BLaER1 treated with 17β-estradiol and CSF1 and Interleukin-3, amounts not matched to agents 10 nM and 100 nM (cell line): ENCODE data around the gene PIAS1.
"Not testable (repeated sequence)": the region's sequence is repeated elsewhere in the genome, so short reads cannot be mapped to it uniquely, and the experiment has no call there.

Experiments used
- H3K27ac ChIP-seq, 11 experiments: shearing (Covaris generic); formaldehyde crosslinking; 2 replicates each; pipeline ENCODE4 v1.8.1; 2022
- H3K27me3 ChIP-seq, 11 experiments: shearing (Covaris generic); formaldehyde crosslinking; 2 replicates each; pipeline ENCODE4 v1.8.1; 2022
- H3K36me3 ChIP-seq, 11 experiments: shearing (Covaris generic); formaldehyde crosslinking; 2 replicates each; pipeline ENCODE4 v1.8.1; 2022
- H3K4me1 ChIP-seq, 10 experiments: shearing (Covaris generic); formaldehyde crosslinking; 2 replicates each; pipeline ENCODE4 v1.8.1; 2022
- H3K4me2 ChIP-seq, 11 experiments: shearing (Covaris generic); formaldehyde crosslinking; 2 replicates each; pipeline ENCODE4 v1.8.1; 2022
- H3K4me3 ChIP-seq, 10 experiments: shearing (Covaris generic); formaldehyde crosslinking; 2 replicates each; pipeline ENCODE4 v1.8.1; 2022
- H3K9ac ChIP-seq, 11 experiments: shearing (Covaris generic); formaldehyde crosslinking; 2 replicates each; pipeline ENCODE4 v1.8.1; 2022
- H3K9me3 ChIP-seq, 11 experiments: shearing (Covaris generic); formaldehyde crosslinking; replicated peaks in 1 of 11; 2 replicates each; pipeline ENCODE4 v1.8.1; 2022
- H4K20me1 ChIP-seq, 11 experiments: shearing (Covaris generic); formaldehyde crosslinking; 2 replicates each; pipeline ENCODE4 v1.8.1; 2022
- Cebpa-rat ChIP-seq, 11 experiments: shearing (Covaris generic); IDR thresholded peaks; 2 replicates each; pipeline ENCODE4 v1.8.1; 2022

Gene PIAS1

GRCh38 chr15:68056097-68056865 is 2.2 kb downstream of the PIAS1 start:
- H3K27me3 ChIP-seq = no peaks in the 10 kb centered on the region
- H3K27ac ChIP-seq = peak overlapping the region in 9 of 11 experiments; percentile 92 to 99 (median 97); a peak in 18 of 22 replicates
- peak overlapping the region; percentile 66 to 93 (median 85) for H3K4me2 ChIP-seq
- H3K4me1 ChIP-seq = peaks cover 12 to 53% (median 33%) of the 10 kb centered on the region in 10 experiments
- peak overlapping the region; percentile 90 to 99 (median 96) for H3K4me3 ChIP-seq
- peaks cover 64 to 70% (median 67%) of the 10 kb centered on the region in 11 experiments for H4K20me1 ChIP-seq
- peak overlapping the region; percentile 91 to 99 (median 97) for H3K9ac ChIP-seq
- H3K9me3 ChIP-seq = peaks cover 0 to 7% (median 0%) of the 10 kb centered on the region in 11 experiments; a peak in 1 of 22 replicates
- TF ChIP-seq Cebpa-rat (IDR thresholded peaks at IDR 0.05) = no peak
- peaks cover 8 to 37% (median 18%) of the 10 kb centered on the region in 11 experiments; a peak in 19 of 22 replicates for H3K36me3 ChIP-seq

GRCh38 chr15:68057034-68057433 is 2.9 kb downstream of the PIAS1 start:
- Histone ChIP-seq H3K9me3 (peaks cover 0 to 7% (median 0%) of the 10 kb centered on the region in 11 experiments; a peak in 1 of 22 replicates), H4K20me1 (peaks cover 71 to 78% (median 74%) of the 10 kb centered on the region in 11 experiments), H3K4me1 (peaks cover 18 to 60% (median 40%) of the 10 kb centered on the region in 10 experiments), H3K27me3 (no peaks in the 10 kb centered on the region), H3K4me2 (peak overlapping the region; percentile 66 to 93 (median 85); a peak in 20 of 22 replicates), H3K27ac (0 out of 22 replicates have a peak overlapping the region, but pooled peaks of 2 of the 11 experiments have one; percentile 92 to 96), H3K4me3 (peak overlapping the region in 6 of 10 experiments; percentile 90 to 99 (median 96); a peak in 8 of 20 replicates), H3K36me3 (peaks cover 8 to 37% (median 18%) of the 10 kb centered on the region in 11 experiments; a peak in 19 of 22 replicates), H3K9ac (peak overlapping the region in 9 of 11 experiments; percentile 95 to 99 (median 97); a peak in 12 of 22 replicates)
- TF ChIP-seq Cebpa-rat (IDR thresholded peaks at IDR 0.05) = no peak

GRCh38 chr15:68057758-68058157 is 3.6 kb downstream of the PIAS1 start:
- Histone ChIP-seq H3K27me3 (no peaks in the 10 kb centered on the region), H3K9ac (0 out of 22 replicates have a peak overlapping the region, but pooled peaks of 1 of the 11 experiments have one; percentile 99), H4K20me1 (peaks cover 79 to 85% (median 82%) of the 10 kb centered on the region in 11 experiments), H3K4me2 (peak overlapping the region in 7 of 11 experiments; percentile 1 to 93 (median 80); a peak in 10 of 22 replicates), H3K4me1 (peaks cover 22 to 67% (median 44%) of the 10 kb centered on the region in 10 experiments), H3K4me3 (no peak overlapping the region), H3K36me3 (peaks cover 8 to 37% (median 18%) of the 10 kb centered on the region in 11 experiments; a peak in 20 of 22 replicates), H3K27ac (no peak overlapping the region), H3K9me3 (peaks cover 0 to 7% (median 0%) of the 10 kb centered on the region in 11 experiments; a peak in 1 of 22 replicates)
- no peak for TF ChIP-seq Cebpa-rat (IDR thresholded peaks at IDR 0.05)

GRCh38 chr15:68058970-68059369 is 4.9 kb downstream of the PIAS1 start:
- not testable (repeated sequence) for H3K4me2 ChIP-seq, H3K9ac ChIP-seq, H3K27me3 ChIP-seq, H3K27ac ChIP-seq, H3K9me3 ChIP-seq, H3K4me3 ChIP-seq
- Histone ChIP-seq H3K36me3 (peaks cover 8 to 37% (median 18%) of the 10 kb centered on the region in 11 experiments; a peak in 20 of 22 replicates), H4K20me1 (peaks cover 91 to 97% (median 94%) of the 10 kb centered on the region in 11 experiments), H3K4me1 (peaks cover 16 to 70% (median 40%) of the 10 kb centered on the region in 10 experiments; a peak in 19 of 20 replicates)

- Histone ChIP-seq H3K36me3 (peaks cover 8 to 39% (median 18%) of the 10 kb centered on the region in 11 experiments; a peak in 20 of 22 replicates), H3K9ac (no peak overlapping the region), H3K27me3 (no peaks in the 10 kb centered on the region), H3K27ac (no peak overlapping the region), H3K4me2 (no peak overlapping the region), H4K20me1 (peaks cover 97 to 100% (median 100%) of the 10 kb centered on the region in 11 experiments), H3K4me3 (no peak overlapping the region), H3K9me3 (peaks cover 0 to 7% (median 0%) of the 10 kb centered on the region in 11 experiments; a peak in 1 of 22 replicates), H3K4me1 (peaks cover 16 to 70% (median 40%) of the 10 kb centered on the region in 10 experiments; a peak in 19 of 20 replicates)
- no peak for TF ChIP-seq Cebpa-rat (IDR thresholded peaks at IDR 0.05)
Observed at GRCh38 chr15:68059630-68060029, 5.5 kb downstream of the PIAS1 start.

- H3K4me1 ChIP-seq = peaks cover 16 to 72% (median 34%) of the 10 kb centered on the region in 10 experiments; a peak in 19 of 20 replicates
- no peaks in the 10 kb centered on the region for H3K27me3 ChIP-seq
- peak overlapping the region in 7 of 11 experiments; percentile 5 to 75 (median 18); a peak in 7 of 22 replicates for H3K4me2 ChIP-seq
- H3K9me3 ChIP-seq = peaks cover 0 to 7% (median 0%) of the 10 kb centered on the region in 11 experiments; a peak in 1 of 22 replicates
- no peak for TF ChIP-seq Cebpa-rat (IDR thresholded peaks at IDR 0.05)
- no peak overlapping the region for H3K4me3 ChIP-seq
- peaks cover 98 to 100% (median 100%) of the 10 kb centered on the region in 11 experiments for H4K20me1 ChIP-seq
- H3K27ac ChIP-seq = peak overlapping the region in 1 of 11 experiments; percentile 27; a peak in 1 of 22 replicates
- peaks cover 8 to 51% (median 31%) of the 10 kb centered on the region in 11 experiments; a peak in 21 of 22 replicates for H3K36me3 ChIP-seq
- H3K9ac ChIP-seq = no peak overlapping the region; a peak in 1 of 22 replicates
Observed at GRCh38 chr15:68061171-68061570, 7.1 kb downstream of the PIAS1 start.

- Histone ChIP-seq H3K4me3 (no peak overlapping the region), H3K9ac (no peak overlapping the region; a peak in 1 of 22 replicates), H3K4me1 (peaks cover 14 to 71% (median 30%) of the 10 kb centered on the region in 10 experiments; a peak in 19 of 20 replicates), H3K36me3 (peaks cover 8 to 56% (median 34%) of the 10 kb centered on the region in 11 experiments; a peak in 21 of 22 replicates), H3K4me2 (peak overlapping the region in 4 of 11 experiments; percentile 10 to 75 (median 54); a peak in 7 of 22 replicates), H3K9me3 (peaks cover 0 to 7% (median 0%) of the 10 kb centered on the region in 11 experiments; a peak in 1 of 22 replicates), H3K27me3 (no peaks in the 10 kb centered on the region), H3K27ac (peak overlapping the region in 1 of 11 experiments; percentile 27; a peak in 1 of 22 replicates), H4K20me1 (peaks cover 96 to 100% (median 100%) of the 10 kb centered on the region in 11 experiments)
- no peak for TF ChIP-seq Cebpa-rat (IDR thresholded peaks at IDR 0.05)
Observed at GRCh38 chr15:68061602-68062001, 7.5 kb downstream of the PIAS1 start.

- Histone ChIP-seq H3K27ac (no peak overlapping the region), H3K4me2 (peak overlapping the region in 4 of 11 experiments; percentile 2 to 75 (median 54); a peak in 5 of 22 replicates), H3K9ac (no peak overlapping the region), H4K20me1 (peaks cover 95 to 100% (median 100%) of the 10 kb centered on the region in 11 experiments), H3K36me3 (peaks cover 8 to 62% (median 40%) of the 10 kb centered on the region in 11 experiments; a peak in 21 of 22 replicates), H3K4me1 (peaks cover 8 to 71% (median 23%) of the 10 kb centered on the region in 10 experiments; a peak in 19 of 20 replicates), H3K4me3 (no peak overlapping the region), H3K27me3 (no peaks in the 10 kb centered on the region), H3K9me3 (peaks cover 0 to 9% (median 0%) of the 10 kb centered on the region in 11 experiments; a peak in 1 of 22 replicates)
- TF ChIP-seq Cebpa-rat (IDR thresholded peaks at IDR 0.05) = no peak
Observed at GRCh38 chr15:68062214-68062613, 8.1 kb downstream of the PIAS1 start.
